HepG2 (cell line): ENCODE measurements around the gene SNX30. TPM values are rescaled to one million over a fixed set of nuclear protein-coding genes. Genes with fewer than 3 reads are reported as not detected.

Source experiments
- polyA plus RNA-seq, 8 experiments: library from polyadenylated mRNA; depleted of rRNA in 3 of 8; stranded (reverse) in 7 of 8; unstranded in 1 of 8; fragments of >200 nt; fragmentation: Illumina TruSeq in 4 of 8; extraction: Trizol in 4 of 8; gene quantifications; 2 replicates each; pipeline versions ENCODE4 v1.2.1 to v1.2.3, GENCODE V29; 2011 to 2016; ENCODE audit warnings: low read depth in 4 of 8, missing spikeins in 1 of 8, mixed read lengths in 1 of 8; ENCODE audit not compliant: insufficient read depth in 1 of 8
- total RNA-seq, 5 experiments: library from RNA; depleted of rRNA; stranded (reverse); fragments of >200 nt; fragmentation: Illumina TruSeq; extraction: Trizol; gene quantifications; 2 replicates each; pipeline ENCODE4 v1.2.3, GENCODE V29; 2016; ENCODE audit warnings: low read depth in 1 of 5

Gene SNX30
- total and polyA plus RNA-seq, 2 of the 13 experiments (the other 11 are each of a cell fraction or from before 2014, with no cell fraction given): 4.4 to 12.4 TPM

Other genes starting within 250 kb of the SNX30 start
- 28.6 and 42.0 TPM in 2 replicates for gene INIP, start 32.6 kb upstream of the SNX30 start, total RNA-seq (2016; rRNA removed; fragmentation: Illumina TruSeq; extraction: Trizol)
- 9.4 and 13.6 TPM in 2 replicates for gene INIP, start 32.6 kb upstream of the SNX30 start, polyA plus RNA-seq (2011; rRNA removed)
- gene SLC46A2, start 140.1 kb downstream of the SNX30 start, total RNA-seq (2016; rRNA removed; fragmentation: Illumina TruSeq; extraction: Trizol): not detected in 2 replicates
- gene SLC46A2, start 140.1 kb downstream of the SNX30 start, polyA plus RNA-seq (2011; rRNA removed): not detected in 2 replicates